Fibroblast of mammary gland (primary cell): ENCODE measurements around the gene KSR1.

ENCODE experiments used
- DNase-seq: peaks from one replicate; pipeline ENCODE4 v3.0.0-alpha.2; 2010; ENCODE audit warnings: low read depth
- H3K4me3 ChIP-seq: 2 replicates; pipeline ENCODE4 v1.5.1; 2011; ENCODE audit warnings: low read depth, mild to moderate bottlenecking, low read length, moderate library complexity; ENCODE audit not compliant: control insufficient read depth
- CTCF ChIP-seq: conservative IDR thresholded peaks from 2 replicates; pipeline ENCODE4 v1.5.1; 2011; ENCODE audit warnings: low read depth, low read length, inconsistent platforms; ENCODE audit not compliant: control insufficient read depth, insufficient read depth

KSR1 gene

GRCh38 chr17:27495460-27495859, 39.2 kb downstream of the KSR1 start:
- no peak for TF ChIP-seq CTCF
- no peak overlapping the region for H3K4me3 ChIP-seq
- DNase-seq: no peak

GRCh38 chr17:27496005-27496404, 39.8 kb downstream of the KSR1 start:
- no peak for TF ChIP-seq CTCF
- no peak for DNase-seq
- H3K4me3 ChIP-seq: no peak overlapping the region

GRCh38 chr17:27496437-27496943, 40.2 kb downstream of the KSR1 start:
- H3K4me3 ChIP-seq: no peak overlapping the region

GRCh38 chr17:27496971-27497370, 40.7 kb downstream of the KSR1 start:
- TF ChIP-seq CTCF: no peak
- no peak for DNase-seq
- no peak overlapping the region for H3K4me3 ChIP-seq

More at GRCh38 chr17:27496437-27496943, 40.2 kb downstream of the KSR1 start:
- no peak for TF ChIP-seq CTCF
- DNase-seq: no peak

- H3K4me3 ChIP-seq: no peak overlapping the region
- TF ChIP-seq CTCF: no peak
- DNase-seq: no peak
Observed at GRCh38 chr17:27497696-27498095, 41.4 kb downstream of the KSR1 start.

- no peak overlapping the region for H3K4me3 ChIP-seq
- DNase-seq: no peak
- TF ChIP-seq CTCF: no peak
Observed at GRCh38 chr17:27498615-27499309, 42.5 kb downstream of the KSR1 start.
